ENCODE measurements around the gene TOB1. TPM values are rescaled to one million over a fixed set of nuclear protein-coding genes. Genes with fewer than 3 reads are reported as not detected.

The TOB1 gene
- total and polyA plus RNA-seq, 12 donors, result 15.6 to 134 (median 97.8) TPM

GRCh38 chr17:50815400-50815799 is 50.8 kb downstream of the TOB1 start:
- H3K27me3 ChIP-seq, result peaks cover 0 to 7% (median 0%) of the 10 kb centered on the region in 7 donors
- peaks cover 0 to 7% (median 0%) of the 10 kb centered on the region in 9 donors for H3K4me1 ChIP-seq
- no peaks in the 10 kb centered on the region for H3K9me3 ChIP-seq
- 49 to 62% methylated on average over 3 of the region's 3 CpGs for WGBS, 2 donors
- TF ChIP-seq CTCF (IDR thresholded peaks at IDR 0.05), result no peak
- intact Hi-C loops (cut with DNase I), result no loop called here
- no peak overlapping the region for H3K27ac ChIP-seq
- H3K4me3 ChIP-seq, result no peak overlapping the region
- no peak for DNase-seq
- H3K36me3 ChIP-seq, result no peaks in the 10 kb centered on the region
- no peak for ATAC-seq

DNA sequence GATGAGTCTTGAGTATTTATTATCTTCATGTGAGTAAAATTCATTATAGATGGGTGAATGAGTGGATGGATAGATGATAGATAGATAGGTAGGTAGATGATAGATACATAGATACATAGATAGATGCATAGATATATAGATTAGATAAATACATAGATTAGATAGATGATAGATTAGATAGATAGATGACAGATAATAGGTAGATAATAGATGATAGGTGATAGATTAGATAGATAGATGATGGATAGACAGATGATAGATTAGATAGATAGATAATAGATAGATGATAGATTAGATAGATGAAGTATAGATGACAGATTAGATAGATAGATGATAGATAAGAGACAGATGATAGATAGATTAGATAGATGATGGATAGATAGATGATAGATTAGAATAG is 52.6 kb downstream of the TOB1 start:
- no peaks in the 10 kb centered on the region for H3K36me3 ChIP-seq
- intact Hi-C loops (cut with DNase I), result no loop called here
- H3K4me3 ChIP-seq, result no peak overlapping the region
- peaks cover 0 to 7% (median 0%) of the 10 kb centered on the region in 9 donors for H3K4me1 ChIP-seq
- no peak for DNase-seq
- H3K27ac ChIP-seq, result no peak overlapping the region
- H3K9me3 ChIP-seq, result no peaks in the 10 kb centered on the region
- ATAC-seq, result no peak
- peaks cover 0 to 7% (median 0%) of the 10 kb centered on the region in 7 donors for H3K27me3 ChIP-seq
- no peak for TF ChIP-seq CTCF (IDR thresholded peaks at IDR 0.05)

Other genes with a start within 250 kb of the TOB1 start
- 1 to 10 TPM in 6 of 10 donors, under 1 TPM in 3, not detected in 1; 0.23 to 5.7 (median 1.1) TPM for gene ABCC3, start 231.5 kb downstream of the TOB1 start, total RNA-seq
- gene ABCC3, start 231.5 kb downstream of the TOB1 start, polyA plus RNA-seq, result 1 to 10 TPM in 1 of 2 donors, under 1 TPM in 1; 0.41 to 2.0 TPM
- gene ANKRD40, start 158.4 kb downstream of the TOB1 start, total RNA-seq, result 10 to 100 TPM; 39.0 to 56.8 (median 43.6) TPM
- gene ANKRD40, start 158.4 kb downstream of the TOB1 start, polyA plus RNA-seq, result 10 to 100 TPM; 18.2 to 20.6 TPM
- 10 to 100 TPM; 35.7 to 63.9 (median 46.8) TPM for gene LUC7L3, start 146.8 kb downstream of the TOB1 start, total RNA-seq
- gene LUC7L3, start 146.8 kb downstream of the TOB1 start, polyA plus RNA-seq, result 100 to 1,000 TPM in 1 of 2 donors, 10 to 100 TPM in 1; 33.7 to 188 TPM
- not detected for gene ANKRD40CL, start 98.8 kb downstream of the TOB1 start, total RNA-seq
- gene ANKRD40CL, start 98.8 kb downstream of the TOB1 start, polyA plus RNA-seq, result not detected
- gene WFIKKN2, start 30.8 kb downstream of the TOB1 start, total RNA-seq, result 1 to 10 TPM in 2 of 10 donors, under 1 TPM in 8; 0.22 to 1.7 (median 0.54) TPM
- under 1 TPM; 0.10 to 0.51 TPM for gene WFIKKN2, start 30.8 kb downstream of the TOB1 start, polyA plus RNA-seq

All from heart right ventricle (tissue), 16 donors.